OCI-LY7 (cell line): ENCODE results near the gene SH3GLB2.

Experiments used
- CTCF ChIP-seq: fragments of 200-600 bp; sonication (generic); conservative IDR thresholded peaks from 2 replicates; pipeline ENCODE4 v1.5.1; 2014; ENCODE audit warnings: mild to moderate bottlenecking, antibody characterized with exemption, low read length, moderate library complexity, mixed read lengths
- EZH2phosphoT487 ChIP-seq: fragments of 200-600 bp; sonication (generic); IDR thresholded peaks from 2 replicates; pipeline ENCODE4 v1.6.1; 2018; ENCODE audit warnings: low read depth, borderline replicate concordance, mild to moderate bottlenecking, mixed run types, antibody characterized with exemption, low read length, moderate library complexity, mixed read lengths

- no peak for TF ChIP-seq CTCF
- no peak for TF ChIP-seq EZH2phosphoT487
Measured at GRCh38 chr9:129012343-129012742, 15.8 kb downstream of the SH3GLB2 start.
